A673 (cell line): ENCODE measurements around the gene TMEM9B. TPM values are rescaled to one million over a fixed set of nuclear protein-coding genes. Genes with fewer than 3 reads are reported as not detected.

Experiments used
- BruUV-seq: library from RNA; stranded (reverse); fragments of 400-500 nt; replicated peaks from 2 replicates; lab custom pipeline; 2021; lab: Mats Ljungman, UMichigan
- CTCF ChIA-PET: fragments of 300-600 bp; sonication (Branson Sonifier 250); formaldehyde crosslinking; loops from one replicate; lab custom pipeline; 2022; ENCODE audit warnings: antibody characterized with exemption; lab: Charles Lee
- POLR2A ChIA-PET: fragments of 300-600 bp; sonication (Branson Sonifier 250); formaldehyde crosslinking; loops from one replicate; lab custom pipeline; 2022; ENCODE audit warnings: antibody characterized with exemption; ENCODE audit not compliant: low non-redundant PET; lab: Charles Lee
- DNase-seq: peaks from one replicate; pipeline ENCODE4 v3.0.0-alpha.2; 2015; ENCODE audit warnings: low spot score
- H3K27ac ChIP-seq: fragments of 200-600 bp; sonication (generic); 2 replicates; pipeline ENCODE4 v1.5.1; 2016; ENCODE audit warnings: mixed run types, low read depth, mild to moderate bottlenecking, mixed read lengths, antibody characterized with exemption, low read length; ENCODE audit not compliant: poor library complexity, severe bottlenecking
- H3K27me3 ChIP-seq: fragments of 200-600 bp; sonication (generic); replicated peaks from 2 replicates; pipeline ENCODE4 v1.6.1; 2017; ENCODE audit warnings: mixed run types, low read depth, mild to moderate bottlenecking, mixed read lengths, antibody characterized with exemption, low read length; ENCODE audit not compliant: insufficient read depth, poor library complexity
- H3K36me3 ChIP-seq: fragments of 200-600 bp; sonication (generic); 2 replicates; pipeline ENCODE4 v1.6.1; 2016; ENCODE audit warnings: mixed run types, mild to moderate bottlenecking, mixed read lengths, antibody characterized with exemption, low read length; ENCODE audit not compliant: insufficient read depth, poor library complexity, severe bottlenecking
- H3K4me1 ChIP-seq: fragments of 200-600 bp; sonication (generic); 2 replicates; pipeline ENCODE4 v1.6.1; 2017; ENCODE audit warnings: mixed run types, mild to moderate bottlenecking, mixed read lengths, antibody characterized with exemption, low read length; ENCODE audit not compliant: insufficient read depth, poor library complexity, severe bottlenecking
- H3K4me3 ChIP-seq: fragments of 200-600 bp; sonication (generic); 2 replicates; pipeline ENCODE4 v1.5.1; 2016; ENCODE audit warnings: low read depth, mixed run types, mild to moderate bottlenecking, mixed read lengths, low read length; ENCODE audit not compliant: poor library complexity, severe bottlenecking
- H3K9me3 ChIP-seq: fragments of 200-600 bp; sonication (generic); 2 replicates; pipeline ENCODE4 v1.6.1; 2016; ENCODE audit warnings: mixed run types, low read depth, mild to moderate bottlenecking, mixed read lengths, antibody characterized with exemption, low read length; ENCODE audit not compliant: poor library complexity, severe bottlenecking
- CTCF ChIP-seq: fragments of 300-800, 200-600 bp; sonication (generic); conservative IDR thresholded peaks from 2 replicates; pipeline ENCODE4 v1.5.1; 2017; ENCODE audit warnings: low read depth, mild to moderate bottlenecking, antibody characterized with exemption, low read length, moderate library complexity, mixed read lengths
- EZH2 ChIP-seq: fragments of 200-600 bp; sonication (generic); IDR thresholded peaks from 2 replicates; pipeline ENCODE4 v1.6.1; 2017; ENCODE audit warnings: borderline replicate concordance, low read depth, mild to moderate bottlenecking, mixed read lengths, antibody characterized with exemption, low read length; ENCODE audit not compliant: poor library complexity, severe bottlenecking
- intact Hi-C: fragments of 100-400 bp; cut with micrococcal nuclease; formaldehyde crosslinking; loops from one replicate; pipeline ENCODE4 v1.10.0; 2022; ENCODE audit not compliant: unreplicated experiment
- total RNA-seq: library from RNA; stranded (reverse); gene quantifications from 2 replicates; pipeline ENCODE4 v1.2.3, GENCODE V29; 2021

TMEM9B gene
- total RNA-seq, 1 experiment from 2014 or later = 11.3 TPM

- Histone ChIP-seq H3K9me3 (no peaks in the 10 kb centered on the region), H3K4me1 (no peaks in the 10 kb centered on the region), H3K27ac (no peak overlapping the region), H3K4me3 (no peak overlapping the region), H3K36me3 (peaks cover 21% of the 10 kb centered on the region), H3K27me3 (no peaks in the 10 kb centered on the region)
- no peak for TF ChIP-seq EZH2
- TF ChIP-seq CTCF = no peak
- intact Hi-C loops = no loop called here
- ChIA-PET POLR2A (no interaction called here), CTCF (interaction anchor here (0.5 kb wide), 1 partner anchor 118 kb away, joined by 4 read pairs; no protein-coding TSS in a partner anchor)
- no peak for DNase-seq
- BruUV-seq = no TSS peak
Measured at GRCh38 chr11:8922691-8923090, 41.6 kb downstream of the TMEM9B start.

- peaks cover 27% of the 10 kb centered on the region for H3K36me3 ChIP-seq
- no peaks in the 10 kb centered on the region for H3K9me3 ChIP-seq
- intact Hi-C loops = no loop called here
- peak; percentile 62 for DNase-seq
- TF ChIP-seq EZH2 = no peak
- no peak for TF ChIP-seq CTCF
- CTCF ChIA-PET = interaction anchor here (1.6 kb wide), 1 partner anchor 42 kb away, joined by 5 read pairs; no protein-coding TSS in a partner anchor
- no peaks in the 10 kb centered on the region for H3K27me3 ChIP-seq
- H3K4me3 ChIP-seq = no peak overlapping the region
- peaks cover 20% of the 10 kb centered on the region for H3K4me1 ChIP-seq
- no TSS peak for BruUV-seq
- peak overlapping the region; percentile 62 for H3K27ac ChIP-seq
- POLR2A ChIA-PET = no interaction called here
Measured at GRCh38 chr11:8917157-8917825, 47.0 kb downstream of the TMEM9B start.

- ChIA-PET CTCF (interaction anchor here (0.6 to 1.4 kb wide), 2 partner anchors 45 to 80 kb away, joined by 6 to 8 read pairs; no protein-coding TSS in a partner anchor), POLR2A (no interaction called here)
- Histone ChIP-seq H3K4me1 (peaks cover 20% of the 10 kb centered on the region), H3K27ac (no peak overlapping the region), H3K4me3 (no peak overlapping the region), H3K36me3 (peaks cover 22% of the 10 kb centered on the region), H3K9me3 (no peaks in the 10 kb centered on the region), H3K27me3 (no peaks in the 10 kb centered on the region)
- intact Hi-C loops = loop anchor here (1.0 to 5.0 kb wide), 4 partner anchors 45 to 227 kb away; a partner anchor contains a TSS
- no TSS peak for BruUV-seq
- TF ChIP-seq EZH2 = no peak
- no peak for TF ChIP-seq CTCF
- no peak for DNase-seq
Measured at GRCh38 chr11:8914661-8915018, 49.6 kb downstream of the TMEM9B start.
